ENCODE data around the gene CPT1B.

DNA sequence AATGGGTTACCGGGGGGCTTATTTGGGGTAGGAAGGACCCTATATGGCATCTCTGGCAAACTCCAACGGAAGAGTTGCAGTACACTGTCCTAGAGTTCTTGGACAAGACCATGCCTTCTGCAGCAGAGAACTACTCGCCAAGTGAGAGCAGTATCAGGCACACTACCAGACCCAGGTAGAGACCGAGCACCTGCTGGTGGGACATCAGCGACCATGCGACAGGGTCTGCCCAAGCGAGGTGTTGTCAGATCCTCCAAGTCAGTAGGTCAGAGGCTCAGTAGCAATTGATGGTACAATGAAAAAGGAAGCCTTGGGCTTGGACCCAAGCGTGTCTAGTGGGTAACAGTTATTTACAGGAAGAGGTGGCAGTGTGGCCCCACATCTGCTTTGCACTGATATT, 7.6 kb upstream of the CPT1B start:
- no peak for TF ChIP-seq CTCF (IDR thresholded peaks at IDR 0.05; ENCODE audit: poor library complexity, severe bottlenecking)
- TF ChIP-seq SMC3 (conservative IDR thresholded peaks at IDR 0.05; ENCODE audit: poor library complexity) = no peak
- TF ChIP-seq EZH2 (IDR thresholded peaks at IDR 0.05; ENCODE audit: borderline replicate concordance, insufficient read depth, low read length, poor library complexity, severe bottlenecking) = no peak
- no peak for TF ChIP-seq POLR2AphosphoS5 (IDR thresholded peaks at IDR 0.05)

Data from neural cell (in vitro differentiated cells).